DMS53 treated with DMSO at 0.1 percent for 48 hours (cell line): ENCODE data around the gene COA3.
"Not testable (repeated sequence)": the region's sequence is repeated elsewhere in the genome, so short reads cannot be mapped to it uniquely, and the experiment has no call there.

Source experiments
- DNase-seq: peaks from one replicate; lab custom pipeline; 2025; ENCODE audit not compliant: unreplicated experiment; lab: John Stamatoyannopoulos, UW

The COA3 gene

GRCh38 chr17:42782166-42783061 is 16.1 kb downstream of the COA3 start:
- no peak for DNase-seq

- no peak for DNase-seq
These were observed 16.8 kb downstream of the COA3 start for GRCh38 chr17:42781639-42782165.

GRCh38 chr17:42780851-42781638 is 17.5 kb downstream of the COA3 start:
- no peak for DNase-seq

- DNase-seq = no peak
These were observed 18.3 kb downstream of the COA3 start, which contains the start of gene WNK4 for GRCh38 chr17:42779936-42780850. WNK4 (plus strand) TSS chr17:42780610; CDS start chr17:42780699, 89 bp downstream.

- DNase-seq = no peak
These were observed 19.1 kb downstream of the COA3 start for GRCh38 chr17:42779304-42779935.

- DNase-seq = no peak
These were observed 19.9 kb downstream of the COA3 start for GRCh38 chr17:42778570-42778969.

- no peak for DNase-seq
These were observed 22.9 kb downstream of the COA3 start for GRCh38 chr17:42775534-42776098.

GRCh38 chr17:42774066-42774745 is 24.3 kb downstream of the COA3 start:
- no peak for DNase-seq

- peak; percentile 87 for DNase-seq
These were observed 25.0 kb downstream of the COA3 start, which contains the start of gene VPS25 for GRCh38 chr17:42773290-42774035. VPS25 (plus strand) TSS chr17:42773449; CDS start chr17:42773476, 27 bp downstream.

GRCh38 chr17:42772945-42773289 is 25.6 kb downstream of the COA3 start:
- no peak for DNase-seq

- not testable (repeated sequence) for DNase-seq
These were observed 28.5 kb downstream of the COA3 start for GRCh38 chr17:42769964-42770363.

GRCh38 chr17:42768006-42768405 is 30.5 kb downstream of the COA3 start:
- DNase-seq = not testable (repeated sequence)

GRCh38 chr17:42767512-42767911 is 31.0 kb downstream of the COA3 start:
- no peak for DNase-seq

- DNase-seq = no peak
These were observed 32.4 kb downstream of the COA3 start for GRCh38 chr17:42766124-42766523.

- DNase-seq = no peak
These were observed 36.9 kb downstream of the COA3 start for GRCh38 chr17:42761638-42762037.

GRCh38 chr17:42760652-42761581 is 37.6 kb downstream of the COA3 start, which contains the start of gene RAMP2:
RAMP2 (plus strand) TSS chr17:42761227; CDS start chr17:42761262, 35 bp downstream.
- no peak for DNase-seq

- DNase-seq = no peak
These were observed 38.4 kb downstream of the COA3 start for GRCh38 chr17:42759982-42760651.
